CD8-positive, alpha-beta memory T cell (primary cell): ENCODE measurements around the gene EXTL2. TPM values are rescaled to one million over a fixed set of nuclear protein-coding genes. Genes with fewer than 3 reads are reported as not detected.
"Not testable (repeated sequence)": the region's sequence is repeated elsewhere in the genome, so short reads cannot be mapped to it uniquely, and the experiment has no call there.

Experiments
- CTCF ChIA-PET: fragments of 350-600 bp; sonication (Branson Sonifier 250); formaldehyde crosslinking; loops from one replicate; lab custom pipeline; 2021; ENCODE audit warnings: antibody characterized with exemption; lab: Charles Lee
- POLR2A ChIA-PET: fragments of 350-600 bp; sonication (Branson Sonifier 250); formaldehyde crosslinking; loops from one replicate; lab custom pipeline; 2021; ENCODE audit warnings: antibody characterized with exemption; lab: Charles Lee
- DNase-seq, 5 donors: peaks; one replicate each; pipeline versions ENCODE4 v3.0.0 to v3.0.0-alpha.2; 2020 to 2022; ENCODE audit warnings: mixed read lengths in 1 of 5
- H3K27ac ChIP-seq: one replicate; pipeline ENCODE4 v1.7.0; 2013; ENCODE audit warnings: low read depth, mild to moderate bottlenecking, low read length, moderate library complexity
- H3K27me3 ChIP-seq: 2 replicates; pipeline ENCODE4 v1.7.0; 2013; ENCODE audit warnings: low read length, mild to moderate bottlenecking; ENCODE audit not compliant: insufficient read depth, poor library complexity, severe bottlenecking
- H3K36me3 ChIP-seq: 2 replicates; pipeline ENCODE4 v1.7.0; 2013; ENCODE audit warnings: mild to moderate bottlenecking, low read length, moderate library complexity; ENCODE audit not compliant: insufficient read depth
- H3K4me1 ChIP-seq: 2 replicates; pipeline ENCODE4 v1.7.0; 2013; ENCODE audit warnings: mild to moderate bottlenecking, low read length, moderate library complexity; ENCODE audit not compliant: insufficient read depth
- H3K4me3 ChIP-seq: 2 replicates; pipeline ENCODE4 v1.7.0; 2013; ENCODE audit warnings: mild to moderate bottlenecking, low read length
- H3K9me3 ChIP-seq: 2 replicates; pipeline ENCODE4 v1.7.0; 2013; ENCODE audit warnings: mild to moderate bottlenecking, low read length
- H3K27ac Mint-ChIP-seq, 8 donors: one replicate each; pipeline ENCODE4 v1.8.0; 2020 to 2021; ENCODE audit warnings: mixed read lengths in 8 of 8, mild to moderate bottlenecking in 6 of 8, inconsistent platforms in 3 of 8, moderate library complexity in 3 of 8
- H3K27me3 Mint-ChIP-seq, 2 donors: one replicate each; pipeline ENCODE4 v1.8.0; 2020 to 2021; ENCODE audit warnings: mixed read lengths in 2 of 2, mild to moderate bottlenecking in 1 of 2, moderate library complexity in 1 of 2
- H3K36me3 Mint-ChIP-seq, 3 donors: one replicate each; pipeline ENCODE4 v1.8.0; 2020 to 2021; ENCODE audit warnings: mixed read lengths in 3 of 3, inconsistent platforms in 1 of 3, mild to moderate bottlenecking in 1 of 3
- H3K4me1 Mint-ChIP-seq, 3 donors: one replicate each; pipeline ENCODE4 v1.8.0; 2020 to 2021; ENCODE audit warnings: mixed read lengths in 3 of 3, inconsistent platforms in 1 of 3, mild to moderate bottlenecking in 1 of 3
- H3K4me3 Mint-ChIP-seq, 7 donors: one replicate each; pipeline ENCODE4 v1.8.0; 2020 to 2021; ENCODE audit warnings: mixed read lengths in 7 of 7, mild to moderate bottlenecking in 6 of 7, moderate library complexity in 4 of 7, inconsistent platforms in 2 of 7
- H3K9me3 Mint-ChIP-seq, 5 donors: one replicate each; pipeline ENCODE4 v1.8.0; 2020 to 2022; ENCODE audit warnings: mixed read lengths in 5 of 5, mild to moderate bottlenecking in 3 of 5, moderate library complexity in 2 of 5, inconsistent platforms in 1 of 5
- polyA plus RNA-seq: library from polyadenylated mRNA; unstranded; fragments of 300-500 nt; fragmentation: Illumina TruSeq; gene quantifications from one replicate; pipeline ENCODE4 v1.2.3, GENCODE V29; 2021
- total RNA-seq, 2 experiments: library from RNA; stranded (reverse); gene quantifications; one replicate each; pipeline ENCODE4 v1.2.3, GENCODE V29; 2021

EXTL2 gene
- total and polyA plus RNA-seq, 3 experiments from 2014 or later, result 3.2 to 12.9 (median 11.5) TPM

- H3K9me3 Mint-ChIP-seq, result peaks cover 12 to 28% (median 14%) of the 10 kb centered on the region in 5 donors
- H3K36me3 ChIP-seq, H3K27me3 ChIP-seq, H3K27me3 Mint-ChIP-seq, H3K9me3 ChIP-seq, DNase-seq, H3K27ac ChIP-seq: not testable (repeated sequence)
- H3K4me3 ChIP-seq, result peak overlapping the region; percentile 7
- H3K36me3 Mint-ChIP-seq, result peaks cover 35 to 62% (median 59%) of the 10 kb centered on the region in 3 donors
- H3K4me1 ChIP-seq, result peaks cover 48% of the 10 kb centered on the region
- H3K4me1 Mint-ChIP-seq, result peaks cover 58 to 95% (median 71%) of the 10 kb centered on the region in 3 donors
- POLR2A ChIA-PET, result interaction anchor here (0.6 to 1.4 kb wide), 2 partner anchors 16 to 67 kb away, joined by 3 read pairs; no protein-coding TSS in a partner anchor
- H3K4me3 Mint-ChIP-seq, result peak overlapping the region in 1 of 7 donors; percentile 4
- CTCF ChIA-PET, result interaction anchor here (1.0 to 1.8 kb wide), 3 partner anchors 16 to 355 kb away, joined by 4 to 11 read pairs (median 6); no protein-coding TSS in a partner anchor
- peak overlapping the region in 7 of 8 donors; percentile 52 to 90 (median 73) for H3K27ac Mint-ChIP-seq
These were observed 38.9 kb upstream of the EXTL2 start for GRCh38 chr1:100933555-100933954.

DNA sequence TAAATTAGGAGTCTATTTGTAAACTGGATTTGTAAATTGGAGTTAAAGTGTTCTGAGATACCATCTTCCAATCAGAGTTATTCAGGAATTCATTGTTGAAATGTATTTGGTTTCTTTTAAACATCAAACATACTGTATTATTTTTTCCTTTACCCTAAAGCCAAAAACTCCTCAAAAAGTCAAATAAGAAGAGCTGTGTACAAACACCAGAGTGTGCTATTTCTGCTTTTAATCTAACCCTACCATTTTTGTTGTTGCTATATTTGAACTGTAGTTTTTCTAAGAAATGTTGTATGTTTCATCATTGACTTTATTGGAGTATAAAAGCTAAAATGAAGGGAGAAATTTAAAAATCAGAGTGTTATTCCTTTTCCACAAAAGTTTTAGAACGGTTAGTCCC lies 37.1 kb upstream of the EXTL2 start:
- no peaks in the 10 kb centered on the region for H3K27me3 Mint-ChIP-seq
- H3K9me3 Mint-ChIP-seq, result peaks cover 11 to 18% (median 13%) of the 10 kb centered on the region in 5 donors
- CTCF ChIA-PET, result interaction anchor here (1.8 kb wide), 1 partner anchor 307 kb away, joined by 11 read pairs; no protein-coding TSS in a partner anchor
- no peak for DNase-seq
- peaks cover 4% of the 10 kb centered on the region for H3K36me3 ChIP-seq
- POLR2A ChIA-PET, result no interaction called here
- peak overlapping the region; percentile 63 to 96 (median 82) for H3K27ac Mint-ChIP-seq
- peaks cover 24 to 46% (median 43%) of the 10 kb centered on the region in 3 donors for H3K36me3 Mint-ChIP-seq
- peaks cover 61% of the 10 kb centered on the region for H3K4me1 ChIP-seq
- no peaks in the 10 kb centered on the region for H3K27me3 ChIP-seq
- no peaks in the 10 kb centered on the region for H3K9me3 ChIP-seq
- H3K4me1 Mint-ChIP-seq, result peaks cover 55 to 80% (median 59%) of the 10 kb centered on the region in 3 donors
- peak overlapping the region in 3 of 7 donors; percentile 27 to 71 (median 53) for H3K4me3 Mint-ChIP-seq
- no peak overlapping the region for H3K4me3 ChIP-seq
- H3K27ac ChIP-seq, result no peak overlapping the region

GRCh38 chr1:100930494-100930893 lies 35.9 kb upstream of the EXTL2 start:
- H3K4me1 Mint-ChIP-seq, result peaks cover 46 to 68% (median 48%) of the 10 kb centered on the region in 3 donors
- Histone ChIP-seq H3K4me3 (peak overlapping the region; percentile 16), H3K36me3 (peaks cover 4% of the 10 kb centered on the region), H3K4me1 (peaks cover 68% of the 10 kb centered on the region), H3K27ac (no peak overlapping the region), H3K27me3 (no peaks in the 10 kb centered on the region), H3K9me3 (no peaks in the 10 kb centered on the region)
- H3K36me3 Mint-ChIP-seq, result peaks cover 16 to 38% (median 33%) of the 10 kb centered on the region in 3 donors
- H3K9me3 Mint-ChIP-seq, result peaks cover 10 to 18% (median 11%) of the 10 kb centered on the region in 5 donors
- H3K27me3 Mint-ChIP-seq, result no peaks in the 10 kb centered on the region
- peak in 2 of 5 donors; percentile 51 to 58 for DNase-seq
- ChIA-PET POLR2A (interaction anchor here (1.3 kb wide), 1 partner anchor 308 kb away, joined by 6 read pairs; no protein-coding TSS in a partner anchor), CTCF (interaction anchor here (1.9 to 3.9 kb wide), 2 partner anchors 308 to 358 kb away, joined by 6 to 16 read pairs; no protein-coding TSS in a partner anchor)
- H3K4me3 Mint-ChIP-seq, result peak overlapping the region; percentile 54 to 74 (median 71)
- H3K27ac Mint-ChIP-seq, result peak overlapping the region; percentile 41 to 96 (median 82)

- Histone ChIP-seq H3K4me3 (peak overlapping the region; percentile 36), H3K9me3 (no peaks in the 10 kb centered on the region), H3K4me1 (peaks cover 85% of the 10 kb centered on the region), H3K36me3 (no peaks in the 10 kb centered on the region), H3K27me3 (no peaks in the 10 kb centered on the region), H3K27ac (no peak overlapping the region)
- no peak for DNase-seq
- Mint-ChIP-seq H3K27ac (no peak overlapping the region), H3K4me3 (no peak overlapping the region), H3K9me3 (peaks cover 3 to 8% (median 4%) of the 10 kb centered on the region in 5 donors), H3K27me3 (no peaks in the 10 kb centered on the region), H3K4me1 (peaks cover 24 to 44% (median 33%) of the 10 kb centered on the region in 3 donors), H3K36me3 (peaks cover 14 to 32% (median 25%) of the 10 kb centered on the region in 3 donors)
- CTCF ChIA-PET, result interaction anchor here (1.0 to 3.9 kb wide), 5 partner anchors 307 to 381 kb away, joined by 3 to 16 read pairs (median 6); no protein-coding TSS in a partner anchor
- POLR2A ChIA-PET, result interaction anchor here (0.6 to 1.6 kb wide), 8 partner anchors 23 to 312 kb away, joined by 3 to 6 read pairs (median 4); partner anchors contain the start of genes DPH5 and SLC30A7
These were observed 33.5 kb upstream of the EXTL2 start for GRCh38 chr1:100928128-100928527.

DNA sequence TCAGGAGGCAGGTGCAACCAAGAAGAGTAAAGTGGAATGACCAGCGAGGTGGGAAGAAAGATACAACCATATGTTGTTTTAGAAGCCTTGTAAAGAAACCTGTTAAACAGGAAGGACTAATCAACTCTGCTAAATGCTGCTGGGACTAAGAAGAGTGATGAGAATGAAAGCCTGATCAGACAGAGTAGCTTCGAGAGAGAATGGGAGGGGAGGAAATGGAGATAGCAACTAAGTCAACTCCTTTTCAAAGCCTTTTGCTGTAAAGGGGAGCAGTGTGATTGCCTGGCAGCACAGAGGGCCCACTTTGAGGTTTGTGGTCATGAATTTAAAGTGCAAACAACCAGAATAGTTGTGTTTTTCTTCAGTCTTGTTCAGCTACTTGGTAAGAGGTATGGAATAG lies 32.6 kb upstream of the EXTL2 start:
- ChIA-PET CTCF (interaction anchor here (0.7 to 3.9 kb wide), 10 partner anchors 22 to 382 kb away, joined by 3 to 16 read pairs (median 4); no protein-coding TSS in a partner anchor), POLR2A (interaction anchor here (0.6 to 1.6 kb wide), 12 partner anchors 22 to 358 kb away, joined by 3 to 6 read pairs (median 4); partner anchors contain the start of genes DPH5 and SLC30A7)
- H3K36me3 Mint-ChIP-seq, result peaks cover 12 to 31% (median 19%) of the 10 kb centered on the region in 3 donors
- peaks cover 87% of the 10 kb centered on the region for H3K4me1 ChIP-seq
- H3K4me1 Mint-ChIP-seq, result peaks cover 24 to 42% (median 34%) of the 10 kb centered on the region in 3 donors
- H3K27me3 Mint-ChIP-seq, result no peaks in the 10 kb centered on the region
- no peak overlapping the region for H3K4me3 Mint-ChIP-seq
- H3K36me3 ChIP-seq, result no peaks in the 10 kb centered on the region
- peaks cover 0 to 4% (median 0%) of the 10 kb centered on the region in 5 donors for H3K9me3 Mint-ChIP-seq
- no peak overlapping the region for H3K27ac Mint-ChIP-seq
- H3K27me3 ChIP-seq, result no peaks in the 10 kb centered on the region
- H3K27ac ChIP-seq, result no peak overlapping the region
- no peaks in the 10 kb centered on the region for H3K9me3 ChIP-seq
- DNase-seq, result peak in 4 of 5 donors; percentile 15 to 85 (median 77)
- H3K4me3 ChIP-seq, result peak overlapping the region; percentile 36

- Histone ChIP-seq H3K27ac (no peak overlapping the region), H3K9me3 (no peaks in the 10 kb centered on the region), H3K36me3 (no peaks in the 10 kb centered on the region), H3K4me3 (no peak overlapping the region), H3K27me3 (no peaks in the 10 kb centered on the region), H3K4me1 (peaks cover 84% of the 10 kb centered on the region)
- no peaks in the 10 kb centered on the region for H3K27me3 Mint-ChIP-seq
- peak overlapping the region in 1 of 8 donors; percentile 96 for H3K27ac Mint-ChIP-seq
- peaks cover 0 to 4% (median 0%) of the 10 kb centered on the region in 5 donors for H3K9me3 Mint-ChIP-seq
- DNase-seq, result no peak
- ChIA-PET CTCF (interaction anchor here (2.0 to 6.2 kb wide), 2 partner anchors 313 to 362 kb away, joined by 13 to 68 read pairs; no protein-coding TSS in a partner anchor), POLR2A (interaction anchor here (1.6 kb wide), 1 partner anchor 310 kb away, joined by 5 read pairs; no protein-coding TSS in a partner anchor)
- H3K36me3 Mint-ChIP-seq, result peaks cover 9 to 31% (median 15%) of the 10 kb centered on the region in 3 donors
- peaks cover 21 to 38% (median 27%) of the 10 kb centered on the region in 3 donors for H3K4me1 Mint-ChIP-seq
- peak overlapping the region in 5 of 7 donors; percentile 1 to 55 (median 33) for H3K4me3 Mint-ChIP-seq
These were observed 31.6 kb upstream of the EXTL2 start for GRCh38 chr1:100926240-100926639.

DNA sequence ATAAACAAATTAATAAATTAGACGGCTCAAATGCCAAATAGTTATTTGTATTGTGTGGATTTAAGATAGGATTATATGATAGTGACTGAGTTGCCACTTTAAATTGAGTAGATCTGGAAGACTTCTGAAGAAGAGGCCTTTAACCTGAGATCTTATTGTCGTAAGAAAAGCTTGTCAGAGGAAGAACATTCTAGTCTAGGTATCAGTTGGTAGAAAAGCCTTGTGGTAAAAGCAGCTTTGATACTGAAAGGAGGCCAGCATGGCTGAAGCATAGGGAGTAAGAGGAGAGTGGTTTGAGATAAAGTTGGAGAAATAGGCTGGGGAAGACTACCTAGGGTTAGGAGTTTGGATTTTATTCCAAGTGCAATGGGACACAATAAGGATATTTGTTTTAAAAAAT lies 30.3 kb upstream of the EXTL2 start:
- peak overlapping the region in 6 of 7 donors; percentile 9 to 60 (median 40) for H3K4me3 Mint-ChIP-seq
- no peaks in the 10 kb centered on the region for H3K27me3 Mint-ChIP-seq
- no peaks in the 10 kb centered on the region for H3K9me3 ChIP-seq
- peaks cover 15 to 32% (median 21%) of the 10 kb centered on the region in 3 donors for H3K4me1 Mint-ChIP-seq
- DNase-seq, result peak in 1 of 5 donors; percentile 40
- peak overlapping the region in 3 of 8 donors; percentile 96 to 99 (median 98) for H3K27ac Mint-ChIP-seq
- H3K27ac ChIP-seq, result no peak overlapping the region
- H3K36me3 ChIP-seq, result no peaks in the 10 kb centered on the region
- peaks cover 0 to 4% (median 0%) of the 10 kb centered on the region in 5 donors for H3K9me3 Mint-ChIP-seq
- H3K4me3 ChIP-seq, result no peak overlapping the region
- ChIA-PET POLR2A (interaction anchor here (1.9 kb wide), 1 partner anchor 315 kb away, joined by 6 read pairs; no protein-coding TSS in a partner anchor), CTCF (interaction anchor here (1.3 to 6.2 kb wide), 3 partner anchors 311 to 363 kb away, joined by 5 to 68 read pairs (median 39); no protein-coding TSS in a partner anchor)
- H3K36me3 Mint-ChIP-seq, result peaks cover 12 to 32% (median 15%) of the 10 kb centered on the region in 3 donors
- peaks cover 73% of the 10 kb centered on the region for H3K4me1 ChIP-seq
- no peaks in the 10 kb centered on the region for H3K27me3 ChIP-seq
